Keratinocyte (primary cell): ENCODE measurements around the gene RAD9A. TPM values are rescaled to one million over a fixed set of nuclear protein-coding genes. Genes with fewer than 3 reads are reported as not detected.

ENCODE experiments used
- DNase-seq: peaks from one replicate; pipeline ENCODE4 v3.0.0-alpha.2; 2011; ENCODE audit warnings: low read depth, missing footprints, low spot score
- FAIRE-seq: peaks from 2 replicates; lab custom pipeline; 2011; peaks lifted over from hg19 to GRCh38; lab: Jason Lieb, UNC
- H2AFZ ChIP-seq: 2 replicates; pipeline ENCODE4 v1.6.0; 2012; ENCODE audit warnings: low read length, control low read depth, inconsistent platforms; ENCODE audit not compliant: control insufficient read depth
- H3K27ac ChIP-seq: 2 replicates; pipeline ENCODE4 v1.5.1; 2011; ENCODE audit warnings: low read length; ENCODE audit not compliant: control insufficient read depth, insufficient read depth
- H3K27me3 ChIP-seq: 3 replicates; pipeline ENCODE4 v1.6.0; 2011; ENCODE audit warnings: low read length; ENCODE audit not compliant: control insufficient read depth, insufficient read depth; ENCODE audit errors: extremely low read depth
- H3K36me3 ChIP-seq, 2 experiments: 2 replicates in 1 of 2; 3 replicates in 1 of 2; pipeline ENCODE4 v1.5.1; 2011; ENCODE audit warnings: low read length in 2 of 2, mild to moderate bottlenecking in 1 of 2; ENCODE audit not compliant: control insufficient read depth in 2 of 2, insufficient read depth in 2 of 2; ENCODE audit errors: extremely low read depth in 1 of 2
- H3K4me1 ChIP-seq: 3 replicates; pipeline ENCODE4 v1.5.1; 2011; ENCODE audit warnings: low read length; ENCODE audit not compliant: control insufficient read depth, insufficient read depth; ENCODE audit errors: extremely low read depth
- H3K4me2 ChIP-seq: 3 replicates; pipeline ENCODE4 v1.6.0; 2011; ENCODE audit warnings: low read depth, low read length; ENCODE audit not compliant: control insufficient read depth, insufficient read depth; ENCODE audit errors: extremely low read depth
- H3K4me3 ChIP-seq, 3 experiments: fragments of 200-600 bp in 1 of 3; sonication (generic) in 1 of 3; 2 replicates in 2 of 3; 3 replicates in 1 of 3; pipeline ENCODE4 v1.5.1; 2011 to 2016; ENCODE audit warnings: low read length in 3 of 3, mild to moderate bottlenecking in 3 of 3, control low read depth in 2 of 3, inconsistent platforms in 1 of 3, low read depth in 1 of 3, mixed read lengths in 1 of 3, mixed run types in 1 of 3, moderate library complexity in 1 of 3; ENCODE audit not compliant: control insufficient read depth in 2 of 3, insufficient read depth in 2 of 3; ENCODE audit errors: extremely low read depth in 1 of 3
- H3K79me2 ChIP-seq: 2 replicates; pipeline ENCODE4 v1.6.0; 2012; ENCODE audit warnings: low read length; ENCODE audit not compliant: control insufficient read depth, insufficient read depth
- H3K9ac ChIP-seq: 3 replicates; pipeline ENCODE4 v1.6.0; 2011; ENCODE audit warnings: low read length; ENCODE audit not compliant: control insufficient read depth, insufficient read depth; ENCODE audit errors: extremely low read depth
- H3K9me1 ChIP-seq: 3 replicates; pipeline ENCODE4 v1.6.0; 2011; ENCODE audit warnings: low read length; ENCODE audit not compliant: control insufficient read depth, insufficient read depth; ENCODE audit errors: extremely low read depth
- H3K9me3 ChIP-seq: 2 replicates; pipeline ENCODE4 v1.5.1; 2012; ENCODE audit warnings: low read depth, low read length; ENCODE audit not compliant: control insufficient read depth
- H4K20me1 ChIP-seq: 3 replicates; pipeline ENCODE4 v1.6.0; 2011; ENCODE audit warnings: low read length; ENCODE audit not compliant: control insufficient read depth, insufficient read depth; ENCODE audit errors: extremely low read depth
- CTCF ChIP-seq, 3 experiments: IDR thresholded peaks in 1 of 3; conservative IDR thresholded peaks in 1 of 3; optimal IDR thresholded peaks in 1 of 3; 2 replicates in 2 of 3; 3 replicates in 1 of 3; pipeline versions ENCODE3 to v1.5.1; 2011; ENCODE audit warnings: low read length in 3 of 3, mild to moderate bottlenecking in 3 of 3, moderate library complexity in 2 of 3, control low read depth in 1 of 3, inconsistent platforms in 1 of 3; ENCODE audit not compliant: insufficient read depth in 2 of 3; ENCODE audit errors: extremely low read depth in 1 of 3
- EZH2 ChIP-seq: IDR thresholded peaks from one replicate; pipeline ENCODE4 v1.6.1; 2012; ENCODE audit warnings: inconsistent platforms, mild to moderate bottlenecking, low read length, moderate library complexity
- dilution Hi-C: fragments of 300-500 bp; cut with MboI; formaldehyde crosslinking; loops from one replicate; pipeline ENCODE4 v1.7.0; 2020; ENCODE audit warnings: low sequenced_read_pairs; ENCODE audit not compliant: extremely low pct_ligation_motif_present
- polyA plus RNA-seq, 5 experiments: library from polyadenylated mRNA; depleted of rRNA in 3 of 5; stranded (reverse) in 3 of 5; stranded (forward) in 1 of 5; unstranded in 1 of 5; fragments of >200 nt; gene quantifications; 1 replicate in 1 of 5; 2 replicates in 3 of 5; 3 replicates in 1 of 5; pipeline versions ENCODE4 v1.2.1 to v1.2.3, GENCODE V29; 2011 to 2012; ENCODE audit warnings: missing spikeins in 2 of 5, low read depth in 1 of 5, low replicate concordance in 1 of 5

RAD9A gene
- polyA plus RNA-seq, 1 donor (not counting 4 experiments of a cell fraction or from before 2014, with no cell fraction given): 5.7 TPM

- Histone ChIP-seq H4K20me1 (no peaks in the 10 kb centered on the region), H3K27me3 (peaks cover 14% of the 10 kb centered on the region), H2AFZ (no peak overlapping the region), H3K36me3 (no peaks in the 10 kb centered on the region), H3K4me1 (no peaks in the 10 kb centered on the region), H3K79me2 (no peaks in the 10 kb centered on the region), H3K4me3 (no peak overlapping the region), H3K9me1 (no peaks in the 10 kb centered on the region), H3K27ac (no peak overlapping the region), H3K4me2 (no peak overlapping the region), H3K9ac (no peak overlapping the region), H3K9me3 (no peaks in the 10 kb centered on the region)
- TF ChIP-seq CTCF (optimal IDR thresholded peaks at IDR 0.05 in 1 of 3, IDR thresholded peaks at IDR 0.05 in 1 of 3, conservative IDR thresholded peaks at IDR 0.05 in 1 of 3; ENCODE audit: extremely low read depth in 1 of 3, insufficient read depth in 2 of 3, low read length in 3 of 3) (no peak), EZH2 (no peak)
- no peak for DNase-seq
- FAIRE-seq: no peak
- dilution Hi-C loops: no loop called here
Measured at GRCh38 chr11:67410984-67411784, 19.4 kb downstream of the RAD9A start.

- H3K36me3 ChIP-seq: no peaks in the 10 kb centered on the region
- dilution Hi-C loops: no loop called here
- H3K9ac ChIP-seq: no peak overlapping the region
- no peaks in the 10 kb centered on the region for H3K79me2 ChIP-seq
- FAIRE-seq (no peak), DNase-seq (no peak)
- H3K9me3 ChIP-seq: no peaks in the 10 kb centered on the region
- no peaks in the 10 kb centered on the region for H3K4me1 ChIP-seq
- no peaks in the 10 kb centered on the region for H3K9me1 ChIP-seq
- H3K4me2 ChIP-seq: no peak overlapping the region
- H3K4me3 ChIP-seq: no peak overlapping the region
- H3K27ac ChIP-seq: no peak overlapping the region
- peaks cover 14% of the 10 kb centered on the region for H3K27me3 ChIP-seq
- H4K20me1 ChIP-seq: no peaks in the 10 kb centered on the region
- no peak for TF ChIP-seq CTCF (optimal IDR thresholded peaks at IDR 0.05 in 1 of 3, IDR thresholded peaks at IDR 0.05 in 1 of 3, conservative IDR thresholded peaks at IDR 0.05 in 1 of 3; ENCODE audit: extremely low read depth in 1 of 3, insufficient read depth in 2 of 3, low read length in 3 of 3)
- TF ChIP-seq EZH2: no peak
- no peak overlapping the region for H2AFZ ChIP-seq
Measured at GRCh38 chr11:67411785-67412152, 20.0 kb downstream of the RAD9A start.
